SK-N-SH treated with all-trans-retinoic acid at 6 μM for 48 hours (cell line): ENCODE data around the gene ATG10.

Source experiments
- ARNTL ChIP-seq: fragments of 450-650 bp; formaldehyde crosslinking; IDR thresholded peaks from 2 replicates; pipeline ENCODE4 v1.5.0; 2020; ENCODE audit warnings: low read depth, mild to moderate bottlenecking, moderate library complexity, borderline replicate concordance
- PATZ1 ChIP-seq: fragments of 250-450 bp; sonication (Bioruptor Pico); IDR thresholded peaks from 2 replicates; pipeline ENCODE4 v1.8.0; 2020; ENCODE audit warnings: mild to moderate bottlenecking, moderate library complexity, borderline replicate concordance
- RARB ChIP-seq: fragments of 250-450 bp; sonication (Bioruptor Pico); IDR thresholded peaks from 2 replicates; pipeline ENCODE4 v1.8.0; 2021; ENCODE audit warnings: mild to moderate bottlenecking, moderate library complexity
- ZC3H10 ChIP-seq: fragments of 250-450 bp; sonication (Bioruptor Pico); IDR thresholded peaks from 2 replicates; pipeline ENCODE4 v1.5.1; 2021; ENCODE audit warnings: mild to moderate bottlenecking, moderate library complexity
- ZNF565 ChIP-seq: fragments of 450-650 bp; formaldehyde crosslinking; conservative IDR thresholded peaks from 2 replicates; pipeline ENCODE4 v1.5.0; 2020; ENCODE audit warnings: low read depth, mild to moderate bottlenecking, moderate library complexity

- TF ChIP-seq ZNF565: no peak
- TF ChIP-seq ARNTL (CRISPR knock-in tag): no peak
- no peak for TF ChIP-seq PATZ1 (CRISPR knock-in tag)
- TF ChIP-seq ZC3H10 (CRISPR knock-in tag): no peak
- TF ChIP-seq RARB (CRISPR knock-in tag): no peak
Observed at GRCh38 chr5:82149434-82149833, 177.6 kb downstream of the ATG10 start.
